GOT3 (cell line): ENCODE measurements around the gene STOML1.
"Not testable (repeated sequence)": the region's sequence is repeated elsewhere in the genome, so short reads cannot be mapped to it uniquely, and the experiment has no call there.

Source experiments
- DNase-seq: peaks from one replicate; lab custom pipeline; 2025; ENCODE audit warnings: mixed read lengths; lab: John Stamatoyannopoulos, UW

STOML1 gene

GRCh38 chr15:73962433-73962832, 29.7 kb downstream of the STOML1 start:
- no peak for DNase-seq

GRCh38 chr15:73960472-73961070, 31.5 kb downstream of the STOML1 start:
- not testable (repeated sequence) for DNase-seq

GRCh38 chr15:73959801-73960200, 32.3 kb downstream of the STOML1 start:
- DNase-seq = no peak

GRCh38 chr15:73959012-73959581, 33.0 kb downstream of the STOML1 start:
- DNase-seq = no peak

- DNase-seq = no peak
These were observed 34.3 kb downstream of the STOML1 start for GRCh38 chr15:73957785-73958184.

GRCh38 chr15:73957276-73957675, 34.8 kb downstream of the STOML1 start:
- no peak for DNase-seq

GRCh38 chr15:73956743-73957135, 35.4 kb downstream of the STOML1 start:
- DNase-seq = peak; percentile 46

GRCh38 chr15:73955861-73956742, 36.0 kb downstream of the STOML1 start:
- DNase-seq = no peak

- no peak for DNase-seq
These were observed 36.8 kb downstream of the STOML1 start for GRCh38 chr15:73955326-73955725.

GRCh38 chr15:73954188-73955145, 37.6 kb downstream of the STOML1 start:
- DNase-seq = no peak

- no peak for DNase-seq
These were observed 39.0 kb downstream of the STOML1 start for GRCh38 chr15:73952913-73953750.

GRCh38 chr15:73952171-73952912, 39.8 kb downstream of the STOML1 start:
- no peak for DNase-seq

- no peak for DNase-seq
These were observed 40.5 kb downstream of the STOML1 start for GRCh38 chr15:73951601-73952000.

- DNase-seq = peak; percentile 24
These were observed 41.1 kb downstream of the STOML1 start for GRCh38 chr15:73950831-73951561.

- no peak for DNase-seq
These were observed 41.6 kb downstream of the STOML1 start for GRCh38 chr15:73950479-73950830.

- DNase-seq = no peak
These were observed 42.6 kb downstream of the STOML1 start for GRCh38 chr15:73949496-73949895.

GRCh38 chr15:73948982-73949381, 43.1 kb downstream of the STOML1 start:
- no peak for DNase-seq

- DNase-seq = no peak
These were observed 43.7 kb downstream of the STOML1 start for GRCh38 chr15:73948396-73948795.

GRCh38 chr15:73947651-73948050, 44.4 kb downstream of the STOML1 start:
- no peak for DNase-seq
